GM06990 (cell line): ENCODE data around the gene PRRX1.

Source experiments
- DNase-seq: peaks from one replicate; pipeline ENCODE4 v3.0.0-alpha.2; 2011; ENCODE audit not compliant: insufficient read length; ENCODE audit errors: extremely low read depth
- H3K27me3 ChIP-seq: replicated peaks from 2 replicates; pipeline ENCODE4 v1.6.0; 2011; ENCODE audit warnings: low read length; ENCODE audit not compliant: control insufficient read depth, insufficient read depth
- H3K36me3 ChIP-seq: 2 replicates; pipeline ENCODE4 v1.5.1; 2011; ENCODE audit warnings: low read length; ENCODE audit not compliant: control insufficient read depth, insufficient read depth
- H3K4me3 ChIP-seq: replicated peaks from 2 replicates; pipeline ENCODE4 v1.5.1; 2011; ENCODE audit warnings: low read depth, mild to moderate bottlenecking, control low read depth, low read length
- CTCF ChIP-seq: IDR thresholded peaks from 2 replicates; pipeline ENCODE4 v1.5.1; 2011; ENCODE audit warnings: low read length, control low read depth, mild to moderate bottlenecking, inconsistent platforms; ENCODE audit not compliant: insufficient read depth, poor library complexity, severe bottlenecking

The PRRX1 gene

DNA sequence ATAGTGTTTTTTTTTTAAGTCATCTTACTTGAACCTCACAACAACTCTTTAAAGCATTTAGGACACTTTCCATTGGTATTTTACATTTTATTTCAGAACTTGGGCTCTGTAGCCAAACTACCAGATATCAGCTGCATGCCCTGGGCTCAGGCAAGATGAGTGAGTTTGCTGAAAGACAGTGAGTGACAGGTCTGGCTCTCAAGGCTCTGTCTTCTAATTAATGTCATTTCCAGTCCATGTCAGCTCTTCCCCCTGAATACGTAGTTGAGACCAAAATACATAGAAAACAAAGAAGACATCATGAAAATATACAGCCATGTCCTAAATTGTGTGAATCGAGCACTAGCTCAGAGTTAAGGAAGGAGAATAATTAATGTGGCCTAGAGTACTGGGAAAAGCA, 39.7 kb downstream of the PRRX1 start:
- Histone ChIP-seq H3K36me3 (no peaks in the 10 kb centered on the region), H3K27me3 (no peaks in the 10 kb centered on the region), H3K4me3 (no peak overlapping the region)
- no peak for DNase-seq
- TF ChIP-seq CTCF = no peak

DNA sequence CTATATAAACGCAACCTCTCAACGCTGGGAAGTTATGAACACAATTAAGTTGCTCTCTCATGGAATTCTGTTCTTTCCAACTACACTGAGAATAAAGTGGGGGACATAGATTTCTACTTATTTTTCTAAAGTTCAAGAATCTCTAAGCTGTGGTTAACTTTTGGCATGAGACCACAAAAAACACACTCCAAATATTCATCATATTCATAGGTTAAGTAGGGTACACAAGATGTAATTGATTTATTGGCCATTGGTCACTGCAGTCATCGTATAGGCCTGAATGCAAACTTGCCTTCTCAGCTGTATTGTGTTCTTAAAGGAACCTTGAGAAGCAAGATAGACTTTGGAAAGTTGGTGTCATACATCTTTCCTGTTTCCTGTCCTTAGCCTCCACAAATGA, 40.3 kb downstream of the PRRX1 start:
- Histone ChIP-seq H3K36me3 (no peaks in the 10 kb centered on the region), H3K27me3 (no peaks in the 10 kb centered on the region), H3K4me3 (no peak overlapping the region)
- TF ChIP-seq CTCF = no peak
- no peak for DNase-seq

DNA sequence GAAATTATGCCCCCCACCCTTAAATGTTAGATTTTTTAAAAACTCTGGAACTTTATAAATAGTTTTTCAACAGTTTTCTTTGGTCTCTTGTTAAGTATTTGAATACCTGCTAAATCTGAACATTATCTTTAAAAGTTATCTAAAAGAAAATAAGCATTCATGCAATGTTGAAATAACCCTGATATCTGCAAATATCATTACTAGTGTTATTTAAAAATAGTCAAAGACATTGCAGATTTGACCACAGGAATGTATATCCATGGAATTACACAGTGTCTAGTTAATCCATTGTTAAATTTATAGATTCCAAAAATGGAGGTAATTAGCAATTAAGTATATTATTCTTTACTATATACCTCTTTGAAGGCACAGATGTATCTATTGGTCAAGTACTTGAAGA, 42.0 kb downstream of the PRRX1 start:
- no peak for DNase-seq

GRCh38 chr1:170707117-170707516, 43.2 kb downstream of the PRRX1 start:
- no peak for DNase-seq
- Histone ChIP-seq H3K27me3 (no peaks in the 10 kb centered on the region), H3K4me3 (no peak overlapping the region), H3K36me3 (no peaks in the 10 kb centered on the region)
- no peak for TF ChIP-seq CTCF

More for the DNA sequence above, 42.0 kb downstream of the PRRX1 start:
- H3K27me3 ChIP-seq = no peaks in the 10 kb centered on the region
- no peak for TF ChIP-seq CTCF
- H3K36me3 ChIP-seq = no peaks in the 10 kb centered on the region
- no peak overlapping the region for H3K4me3 ChIP-seq

GRCh38 chr1:170707959-170708655, 44.2 kb downstream of the PRRX1 start:
- DNase-seq = no peak
- Histone ChIP-seq H3K27me3 (no peaks in the 10 kb centered on the region), H3K4me3 (no peak overlapping the region), H3K36me3 (no peaks in the 10 kb centered on the region)
- no peak for TF ChIP-seq CTCF

- H3K36me3 ChIP-seq = no peaks in the 10 kb centered on the region
- H3K27me3 ChIP-seq = no peaks in the 10 kb centered on the region
- TF ChIP-seq CTCF = no peak
- H3K4me3 ChIP-seq = no peak overlapping the region
- DNase-seq = no peak
These were observed 47.8 kb downstream of the PRRX1 start for GRCh38 chr1:170711682-170712081.
